Stomach (tissue), 4 donors: ENCODE data around the gene ERCC2.

ENCODE experiments used
- CTCF ChIP-seq, 7 experiments: fragments of 450-650 bp in 4 of 7; fragments of 200-600 bp in 3 of 7; sonication (generic) in 3 of 7; IDR thresholded peaks; one replicate each; pipeline ENCODE4 v1.5.1; 2016 to 2019; ENCODE audit warnings: antibody characterized with exemption in 7 of 7, control low read depth in 2 of 7, mild to moderate bottlenecking in 1 of 7
- EP300 ChIP-seq: sonication (generic); formaldehyde crosslinking; IDR thresholded peaks from one replicate; pipeline ENCODE4 v1.6.1; 2017; ENCODE audit warnings: antibody characterized with exemption
- POLR2A ChIP-seq, 4 donors: fragments of 450-650 bp; IDR thresholded peaks; one replicate each; pipeline ENCODE4 v1.6.1; 2016; ENCODE audit warnings: antibody characterized with exemption in 4 of 4, control low read depth in 2 of 4, mild to moderate bottlenecking in 1 of 4, moderate library complexity in 1 of 4

GRCh38 chr19:45414468-45414867, 44.1 kb upstream of the ERCC2 start:
- TF ChIP-seq EP300 = no peak
- no peak for TF ChIP-seq POLR2A (IDR thresholded peaks at IDR 0.05)
- no peak for TF ChIP-seq CTCF (IDR thresholded peaks at IDR 0.05)
